PC-3 (cell line): ENCODE results near the gene SERTAD1. TPM values are rescaled to one million over a fixed set of nuclear protein-coding genes. Genes with fewer than 3 reads are reported as not detected.

ENCODE experiments used
- ATAC-seq: fragments of 200-7000 bp; cut with Tn5 transposase; 2 replicates; pipeline ENCODE4 v1.9.1; 2020; ENCODE audit warnings: mild to moderate bottlenecking, moderate library complexity
- Bru-seq: library from RNA; stranded (reverse); fragments of 400-500 nt; gene quantifications from one replicate; lab custom pipeline; 2021; lab: Mats Ljungman, UMichigan
- BruChase-seq, 2 experiments: library from RNA; stranded (reverse); fragments of 400-500 nt; gene quantifications; one replicate each; lab custom pipeline; 2021; lab: Mats Ljungman, UMichigan
- BruUV-seq: library from RNA; stranded (reverse); fragments of 400-500 nt; replicated peaks from 2 replicates; lab custom pipeline; 2021; lab: Mats Ljungman, UMichigan
- CTCF ChIA-PET: fragments of 300-600 bp; sonication (Branson Sonifier 250); formaldehyde crosslinking; loops from one replicate; lab custom pipeline; 2022; ENCODE audit warnings: antibody characterized with exemption; lab: Charles Lee
- POLR2A ChIA-PET: fragments of 300-600 bp; sonication (Branson Sonifier 250); formaldehyde crosslinking; loops from one replicate; lab custom pipeline; 2022; ENCODE audit warnings: antibody characterized with exemption; ENCODE audit not compliant: unreplicated experiment; lab: Charles Lee
- DNase-seq: peaks from one replicate; pipeline ENCODE4 v3.0.0-alpha.2; 2015
- H2AFZ ChIP-seq: fragments of 300-600 bp; sonication (generic); 2 replicates; pipeline ENCODE4 v1.6.0; 2016; ENCODE audit warnings: antibody characterized with exemption, low read length
- H3F3A ChIP-seq: fragments of 300-600 bp; sonication (generic); one replicate; pipeline ENCODE4 v1.6.0; 2017; ENCODE audit warnings: antibody characterized with exemption, low read length, control low read depth, mild to moderate bottlenecking; ENCODE audit not compliant: unreplicated experiment
- H3K27ac ChIP-seq: fragments of 300-600 bp; sonication (generic); 2 replicates; pipeline ENCODE4 v1.5.1; 2016; ENCODE audit warnings: mild to moderate bottlenecking, low read length
- H3K27me3 ChIP-seq: fragments of 300-600 bp; sonication (generic); 2 replicates; pipeline ENCODE4 v1.6.1; 2016; ENCODE audit warnings: low read length, mixed read lengths
- H3K36me3 ChIP-seq: fragments of 300-600 bp; sonication (generic); 2 replicates; pipeline ENCODE4 v1.6.1; 2016; ENCODE audit warnings: low read depth, mixed run types, low read length, mixed read lengths
- H3K4me1 ChIP-seq: fragments of 300-600 bp; sonication (generic); 2 replicates; pipeline ENCODE4 v1.5.1; 2016; ENCODE audit warnings: low read length; ENCODE audit not compliant: insufficient read depth
- H3K4me2 ChIP-seq: fragments of 300-600 bp; sonication (generic); 2 replicates; pipeline ENCODE4 v1.6.0; 2016; ENCODE audit warnings: low read length
- H3K4me3 ChIP-seq: fragments of 300-600 bp; sonication (generic); 2 replicates; pipeline ENCODE4 v1.5.1; 2016; ENCODE audit warnings: mild to moderate bottlenecking, low read length, mixed read lengths
- H3K79me2 ChIP-seq: fragments of 300-600 bp; sonication (generic); 2 replicates; pipeline ENCODE4 v1.6.1; 2017; ENCODE audit warnings: low read length, mixed read lengths
- H3K9ac ChIP-seq: fragments of 300-600 bp; sonication (generic); 2 replicates; pipeline ENCODE4 v1.6.0; 2016; ENCODE audit warnings: mild to moderate bottlenecking, low read length
- H3K9me2 ChIP-seq: fragments of 300-600 bp; sonication (generic); replicated peaks from 2 replicates; pipeline ENCODE4 v1.6.1; 2016; ENCODE audit warnings: mixed run types, low read length, mixed read lengths
- H3K9me3 ChIP-seq: fragments of 300-600 bp; sonication (generic); 2 replicates; pipeline ENCODE4 v1.6.1; 2016; ENCODE audit warnings: low read length, mixed read lengths
- H4K20me1 ChIP-seq: fragments of 300-600 bp; sonication (generic); 2 replicates; pipeline ENCODE4 v1.6.1; 2016; ENCODE audit warnings: low read length, mixed read lengths
- EZH2 ChIP-seq: fragments of 300-600 bp; sonication (generic); IDR thresholded peaks from one replicate; pipeline ENCODE4 v1.6.1; 2017; ENCODE audit warnings: antibody characterized with exemption, mild to moderate bottlenecking, low read length; ENCODE audit not compliant: unreplicated experiment
- EZH2phosphoT487 ChIP-seq: fragments of 300-600 bp; sonication (generic); IDR thresholded peaks from 2 replicates; pipeline ENCODE4 v1.6.1; 2018; ENCODE audit warnings: mild to moderate bottlenecking, antibody characterized with exemption, low read length, borderline replicate concordance
- intact Hi-C: fragments of 100-400 bp; cut with micrococcal nuclease; formaldehyde crosslinking; loops from 2 replicates; pipeline ENCODE4 v1.9.0; 2023
- long read RNA-seq: library from polyadenylated mRNA; unstranded; transcript quantifications from one replicate; pipeline ENCODE4 v2.0.0, GENCODE V29; 2021; ENCODE audit not compliant: unreplicated experiment
- total RNA-seq: library from RNA; depleted of rRNA; stranded (reverse); fragments of >200 nt; gene quantifications from 2 replicates; pipeline ENCODE4 v1.2.3, GENCODE V29; 2014; rRNA removed
- TF ChIP-seq, protein P1 (sequence below): fragments of 300-600 bp; sonication (generic); conservative IDR thresholded peaks from 2 replicates; pipeline ENCODE4 v1.5.1; 2017; ENCODE audit warnings: antibody characterized with exemption, low read depth, mild to moderate bottlenecking, low read length

The SERTAD1 gene, protein sequence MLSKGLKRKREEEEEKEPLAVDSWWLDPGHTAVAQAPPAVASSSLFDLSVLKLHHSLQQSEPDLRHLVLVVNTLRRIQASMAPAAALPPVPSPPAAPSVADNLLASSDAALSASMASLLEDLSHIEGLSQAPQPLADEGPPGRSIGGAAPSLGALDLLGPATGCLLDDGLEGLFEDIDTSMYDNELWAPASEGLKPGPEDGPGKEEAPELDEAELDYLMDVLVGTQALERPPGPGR
- total RNA-seq (16.1 and 16.8 TPM in 2 replicates), Bru-seq, nascent RNA (percentile 58 among the genes with signal in this experiment), BruChase-seq, experiment 1, labeled RNA remaining after a 6-hour chase (percentile 50 among the genes with signal in this experiment), BruChase-seq, experiment 2, labeled RNA remaining after a 2-hour chase (percentile 70 among the genes with signal in this experiment)
- long read RNA-seq, transcript SERTAD1-201 (2 exons, 2,114 nt), result major isoform, 23 of 28 reads
- long read RNA-seq, partial matches to known transcripts, result 0 of 28 reads
- long read RNA-seq, other reads (novel, unspliced or antisense), result 5 of 28 reads

DNA sequence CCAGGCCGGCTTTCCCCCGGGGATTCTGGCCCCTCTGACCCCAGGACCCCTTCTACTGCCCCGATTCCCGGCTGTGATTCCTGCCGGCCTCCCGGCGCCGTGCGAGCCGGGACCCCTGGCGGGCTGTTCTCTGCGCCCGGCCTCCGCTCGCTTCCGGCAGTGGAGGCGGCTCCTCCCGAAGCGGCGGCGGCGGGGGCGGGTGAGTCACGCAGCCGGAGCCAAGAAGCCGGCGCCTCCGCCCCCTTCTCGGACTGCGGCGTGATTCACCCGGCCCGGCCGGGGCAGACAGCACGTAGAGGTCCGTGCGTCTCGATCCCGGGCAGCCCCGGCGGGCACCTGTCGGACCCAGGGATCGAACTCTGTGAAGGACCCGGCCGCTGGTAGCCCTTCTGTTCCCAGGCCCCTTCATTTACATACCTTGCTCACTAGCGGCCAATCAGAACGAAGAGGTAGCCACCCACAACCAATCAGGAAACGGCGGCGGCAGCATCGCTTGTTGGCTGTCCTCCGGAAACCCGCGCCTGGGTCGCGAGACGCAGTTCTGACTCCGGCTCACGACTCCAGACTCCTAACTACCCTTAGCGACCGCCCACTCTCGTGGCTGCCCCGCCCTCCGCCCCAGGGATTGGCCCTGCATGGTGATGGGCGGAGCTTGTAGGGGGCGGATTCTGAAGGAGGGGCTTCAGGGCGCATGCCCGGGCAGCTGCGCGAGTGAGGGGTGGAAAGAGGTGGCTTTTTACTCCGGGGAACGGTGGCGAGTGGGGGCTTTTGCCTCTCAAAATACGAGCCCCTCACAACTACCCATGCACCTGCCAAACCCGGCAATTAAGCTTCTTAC, at the start of gene SERTAD1:
SERTAD1 (minus strand) TSS at position 543 of the 838 bp plus-strand sequence. CDS start 2,446 bp downstream, outside the sequence.
- TF ChIP-seq EZH2phosphoT487 (no peak), EZH2 (no peak)
- TF ChIP-seq, protein P1, sequence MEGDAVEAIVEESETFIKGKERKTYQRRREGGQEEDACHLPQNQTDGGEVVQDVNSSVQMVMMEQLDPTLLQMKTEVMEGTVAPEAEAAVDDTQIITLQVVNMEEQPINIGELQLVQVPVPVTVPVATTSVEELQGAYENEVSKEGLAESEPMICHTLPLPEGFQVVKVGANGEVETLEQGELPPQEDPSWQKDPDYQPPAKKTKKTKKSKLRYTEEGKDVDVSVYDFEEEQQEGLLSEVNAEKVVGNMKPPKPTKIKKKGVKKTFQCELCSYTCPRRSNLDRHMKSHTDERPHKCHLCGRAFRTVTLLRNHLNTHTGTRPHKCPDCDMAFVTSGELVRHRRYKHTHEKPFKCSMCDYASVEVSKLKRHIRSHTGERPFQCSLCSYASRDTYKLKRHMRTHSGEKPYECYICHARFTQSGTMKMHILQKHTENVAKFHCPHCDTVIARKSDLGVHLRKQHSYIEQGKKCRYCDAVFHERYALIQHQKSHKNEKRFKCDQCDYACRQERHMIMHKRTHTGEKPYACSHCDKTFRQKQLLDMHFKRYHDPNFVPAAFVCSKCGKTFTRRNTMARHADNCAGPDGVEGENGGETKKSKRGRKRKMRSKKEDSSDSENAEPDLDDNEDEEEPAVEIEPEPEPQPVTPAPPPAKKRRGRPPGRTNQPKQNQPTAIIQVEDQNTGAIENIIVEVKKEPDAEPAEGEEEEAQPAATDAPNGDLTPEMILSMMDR, result peak; percentile 62
- H3K27ac ChIP-seq, result peak within 1 kb of the TSS; percentile 64
- CTCF ChIA-PET, result no interaction called here
- H4K20me1 ChIP-seq, result no peaks in the 10 kb centered on the region
- no peaks in the 10 kb centered on the region for H3F3A ChIP-seq
- peaks cover 33% of the 10 kb centered on the region for H3K79me2 ChIP-seq
- no peaks in the 10 kb centered on the region for H3K9me3 ChIP-seq
- intact Hi-C loops, result no loop called here
- POLR2A ChIA-PET, result interaction anchor here (0.6 to 0.7 kb wide), 5 partner anchors 17 to 455 kb away, joined by 3 to 13 read pairs (median 3); no protein-coding TSS in a partner anchor
- H3K4me1 ChIP-seq, result peaks cover 12% of the 10 kb centered on the region
- H3K36me3 ChIP-seq, result peaks cover 8% of the 10 kb centered on the region; the same call in 1 of the 2 replicates
- ATAC-seq (peak; percentile 77), DNase-seq (peak; percentile 96)
- no peaks in the 10 kb centered on the region for H3K27me3 ChIP-seq
- H3K9me2 ChIP-seq, result no peaks in the 10 kb centered on the region
- H3K9ac ChIP-seq, result peak within 1 kb of the TSS; percentile 83
- H3K4me3 ChIP-seq, result peak within 1 kb of the TSS; percentile 97
- peak within 1 kb of the TSS; percentile 97 for H2AFZ ChIP-seq
- H3K4me2 ChIP-seq, result peak within 1 kb of the TSS; percentile 98
- TSS peak; percentile 62 for BruUV-seq

DNA sequence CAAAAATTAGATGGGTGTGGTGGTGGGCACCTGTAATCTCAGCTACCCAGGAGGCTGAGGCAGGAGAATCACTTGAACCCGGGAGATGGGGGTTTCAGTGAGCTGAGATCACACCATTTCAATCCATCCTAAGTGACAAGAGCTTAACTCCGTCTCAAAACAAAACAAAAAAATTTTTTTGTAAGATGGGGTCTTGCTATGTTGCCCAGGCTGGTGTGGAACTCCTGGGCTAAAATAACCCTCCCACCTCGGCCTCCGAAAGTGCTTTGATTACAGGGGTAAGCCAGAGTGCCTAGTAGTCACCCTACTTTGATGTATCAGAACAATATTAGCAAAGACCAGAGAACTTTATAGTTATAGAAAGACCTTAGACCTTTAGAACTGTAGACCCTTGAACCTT, 48.9 kb upstream of the SERTAD1 start:
- no peaks in the 10 kb centered on the region for H3K9me3 ChIP-seq
- no peaks in the 10 kb centered on the region for H3K27me3 ChIP-seq
- no peak for DNase-seq
- no peaks in the 10 kb centered on the region for H3K36me3 ChIP-seq
- H3K9ac ChIP-seq, result no peak overlapping the region
- no peak for ATAC-seq
- no peak overlapping the region for H3K4me2 ChIP-seq
- ChIA-PET CTCF (no interaction called here), POLR2A (no interaction called here)
- no peaks in the 10 kb centered on the region for H3K9me2 ChIP-seq
- H3K4me1 ChIP-seq, result no peaks in the 10 kb centered on the region
- no peak overlapping the region for H2AFZ ChIP-seq
- BruUV-seq, result no TSS peak
- H3K4me3 ChIP-seq, result no peak overlapping the region
- intact Hi-C loops, result no loop called here
- H3K27ac ChIP-seq, result no peak overlapping the region
- H4K20me1 ChIP-seq, result no peaks in the 10 kb centered on the region
- H3K79me2 ChIP-seq, result no peaks in the 10 kb centered on the region
- TF ChIP-seq EZH2 (no peak), EZH2phosphoT487 (no peak)
- TF ChIP-seq, protein P1, result no peak
- no peaks in the 10 kb centered on the region for H3F3A ChIP-seq
